Osteoblast (primary cell): ENCODE data around the gene ADARB1. TPM values are rescaled to one million over a fixed set of nuclear protein-coding genes. Genes with fewer than 3 reads are reported as not detected.

Source experiments
- DNase-seq: peaks from one replicate; pipeline ENCODE4 v3.0.0; 2011; ENCODE audit warnings: low spot score, mixed read lengths; ENCODE audit not compliant: insufficient read length; ENCODE audit errors: missing footprints
- H2AFZ ChIP-seq: 2 replicates; pipeline ENCODE4 v1.6.0; 2011; ENCODE audit warnings: mild to moderate bottlenecking, low read length
- H3K27ac ChIP-seq: 2 replicates; pipeline ENCODE4 v1.5.1; 2011; ENCODE audit warnings: mild to moderate bottlenecking, low read depth, low read length, moderate library complexity
- H3K27me3 ChIP-seq: 2 replicates; pipeline ENCODE4 v1.6.0; 2012; ENCODE audit warnings: mild to moderate bottlenecking, control low read depth, inconsistent platforms, low read length, moderate library complexity; ENCODE audit not compliant: insufficient read depth
- H3K36me3 ChIP-seq: 2 replicates; pipeline ENCODE4 v1.5.1; 2011; ENCODE audit warnings: mild to moderate bottlenecking, low read length, control low read depth, moderate library complexity; ENCODE audit not compliant: insufficient read depth
- H3K4me1 ChIP-seq: 2 replicates; pipeline ENCODE4 v1.5.1; 2011; ENCODE audit warnings: mild to moderate bottlenecking, low read length, control low read depth, moderate library complexity; ENCODE audit not compliant: insufficient read depth
- H3K4me2 ChIP-seq: 2 replicates; pipeline ENCODE4 v1.6.0; 2011; ENCODE audit warnings: mild to moderate bottlenecking, low read length; ENCODE audit not compliant: insufficient read depth
- H3K4me3 ChIP-seq: fragments of 200-600 bp; sonication (generic); 3 replicates; pipeline ENCODE4 v1.5.1; 2012; ENCODE audit warnings: mild to moderate bottlenecking, low read length, inconsistent platforms; ENCODE audit not compliant: insufficient read depth
- H3K79me2 ChIP-seq: 2 replicates; pipeline ENCODE4 v1.6.0; 2012; ENCODE audit warnings: mild to moderate bottlenecking, low read length, control low read depth, inconsistent platforms; ENCODE audit not compliant: insufficient read depth
- H3K9me3 ChIP-seq: 2 replicates; pipeline ENCODE4 v1.5.1; 2011; ENCODE audit warnings: low read depth, low read length, control low read depth
- H4K20me1 ChIP-seq: 2 replicates; pipeline ENCODE4 v1.6.0; 2012; ENCODE audit warnings: mild to moderate bottlenecking, low read length, control low read depth; ENCODE audit not compliant: insufficient read depth
- CTCF ChIP-seq: IDR thresholded peaks from 2 replicates; pipeline ENCODE4 v1.5.1; 2011; ENCODE audit warnings: mild to moderate bottlenecking, low read depth, low read length, moderate library complexity; ENCODE audit errors: extremely low read depth
- total RNA-seq: library from RNA; depleted of rRNA; stranded (reverse); fragments of >200 nt; gene quantifications from 2 replicates; pipeline ENCODE4 v1.2.3, GENCODE V29; 2012

ADARB1 gene
- total RNA-seq, 1 donor = 19.5 TPM

- no peak overlapping the region for H3K27ac ChIP-seq
- DNase-seq = no peak
- no peak overlapping the region for H2AFZ ChIP-seq
- no peaks in the 10 kb centered on the region for H3K9me3 ChIP-seq
- H3K27me3 ChIP-seq = no peaks in the 10 kb centered on the region
- H4K20me1 ChIP-seq = no peaks in the 10 kb centered on the region
- H3K36me3 ChIP-seq = no peaks in the 10 kb centered on the region
- no peak for TF ChIP-seq CTCF
- no peaks in the 10 kb centered on the region for H3K79me2 ChIP-seq
- H3K4me1 ChIP-seq = no peaks in the 10 kb centered on the region
- no peak overlapping the region for H3K4me2 ChIP-seq
- H3K4me3 ChIP-seq = no peak overlapping the region
Measured at GRCh38 chr21:45199201-45199600, 124.8 kb downstream of the ADARB1 start.

GRCh38 chr21:45200031-45200430 is 125.7 kb downstream of the ADARB1 start:
- DNase-seq = no peak
- no peak overlapping the region for H2AFZ ChIP-seq
- H3K9me3 ChIP-seq = no peaks in the 10 kb centered on the region

GRCh38 chr21:45200581-45201296 is 126.4 kb downstream of the ADARB1 start:
- H3K36me3 ChIP-seq = no peaks in the 10 kb centered on the region
- H3K27ac ChIP-seq = no peak overlapping the region
- no peaks in the 10 kb centered on the region for H3K9me3 ChIP-seq
- no peak overlapping the region for H2AFZ ChIP-seq
- H3K4me3 ChIP-seq = no peak overlapping the region
- H4K20me1 ChIP-seq = no peaks in the 10 kb centered on the region
- no peak for DNase-seq
- H3K4me2 ChIP-seq = no peak overlapping the region
- no peak for TF ChIP-seq CTCF
- no peaks in the 10 kb centered on the region for H3K27me3 ChIP-seq
- H3K79me2 ChIP-seq = no peaks in the 10 kb centered on the region
- H3K4me1 ChIP-seq = no peaks in the 10 kb centered on the region

More at GRCh38 chr21:45200031-45200430, 125.7 kb downstream of the ADARB1 start:
- no peaks in the 10 kb centered on the region for H3K27me3 ChIP-seq
- TF ChIP-seq CTCF = no peak
- no peak overlapping the region for H3K4me3 ChIP-seq
- H4K20me1 ChIP-seq = no peaks in the 10 kb centered on the region
- no peaks in the 10 kb centered on the region for H3K79me2 ChIP-seq
- no peaks in the 10 kb centered on the region for H3K4me1 ChIP-seq
- no peaks in the 10 kb centered on the region for H3K36me3 ChIP-seq
- H3K4me2 ChIP-seq = no peak overlapping the region
- H3K27ac ChIP-seq = no peak overlapping the region

- peaks cover 4% of the 10 kb centered on the region for H3K36me3 ChIP-seq
- no peak overlapping the region for H3K27ac ChIP-seq
- H4K20me1 ChIP-seq = no peaks in the 10 kb centered on the region
- no peak for DNase-seq
- H3K27me3 ChIP-seq = no peaks in the 10 kb centered on the region
- TF ChIP-seq CTCF = no peak
- no peaks in the 10 kb centered on the region for H3K4me1 ChIP-seq
- no peaks in the 10 kb centered on the region for H3K9me3 ChIP-seq
- H3K4me3 ChIP-seq = no peak overlapping the region
- H2AFZ ChIP-seq = no peak overlapping the region
- H3K79me2 ChIP-seq = no peaks in the 10 kb centered on the region
- H3K4me2 ChIP-seq = no peak overlapping the region
Measured at GRCh38 chr21:45202344-45202743, 128.0 kb downstream of the ADARB1 start.
